ENCODE measurements around the gene ALPG. TPM values are rescaled to one million over a fixed set of nuclear protein-coding genes. Genes with fewer than 3 reads are reported as not detected.

The ALPG gene
- total RNA-seq, 4 donors from 2014 or later = not detected

DNA sequence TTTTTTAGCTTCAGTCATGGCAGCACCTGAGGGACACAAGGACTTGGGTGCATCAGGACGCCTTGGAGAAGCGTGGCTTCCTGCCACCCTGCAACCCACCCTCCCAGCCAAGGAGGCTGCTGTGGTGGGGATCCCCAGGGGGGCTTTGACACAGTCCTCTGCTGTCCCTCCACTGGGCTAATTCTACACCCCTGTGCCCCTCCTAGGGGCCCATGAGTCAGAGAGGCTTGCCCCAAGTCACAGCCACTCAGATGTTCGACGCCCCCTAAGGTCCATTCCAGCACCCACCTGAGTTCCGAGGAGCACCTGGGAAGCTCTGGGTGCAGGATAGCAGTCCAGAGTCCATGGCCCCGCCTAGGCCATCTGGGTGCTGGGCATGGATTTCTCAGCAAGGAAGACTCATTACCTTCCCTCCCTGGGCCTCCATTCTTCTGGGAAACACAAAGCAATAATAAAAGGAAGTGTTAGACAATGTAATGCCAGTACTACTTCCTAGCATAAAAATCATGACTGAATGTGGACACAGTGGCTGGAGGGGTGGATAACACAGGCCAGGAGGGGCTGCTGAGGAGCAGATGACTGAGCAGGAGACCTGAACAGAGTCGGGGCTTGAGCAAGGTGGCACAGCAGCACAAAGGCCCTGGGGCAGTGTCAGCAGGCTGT lies 3.7 kb downstream of the ALPG start:
- no peak for TF ChIP-seq POLR2A (IDR thresholded peaks at IDR 0.05)
- Histone ChIP-seq H3K4me3 (no peak overlapping the region), H3K27ac (no peak overlapping the region), H3K9me3 (no peaks in the 10 kb centered on the region), H3K27me3 (peaks cover 0 to 5% (median 0%) of the 10 kb centered on the region in 3 donors), H3K36me3 (no peaks in the 10 kb centered on the region), H3K4me1 (no peaks in the 10 kb centered on the region)
- intact Hi-C loops (cut with DNase I; ENCODE audit: low total_unique reads) = no loop called here
- no peak for ATAC-seq
- in situ Hi-C loops (cut with MboI; ENCODE audit: low sequenced_read_pairs in 4 of 4) = no loop called here
- no peak for DNase-seq

- Histone ChIP-seq H3K27me3 (peaks cover 5 to 9% (median 6%) of the 10 kb centered on the region in 3 donors), H3K36me3 (no peaks in the 10 kb centered on the region), H3K4me3 (no peak overlapping the region), H3K4me1 (no peaks in the 10 kb centered on the region), H3K9me3 (no peaks in the 10 kb centered on the region), H3K27ac (no peak overlapping the region)
- intact Hi-C loops (cut with DNase I; ENCODE audit: low total_unique reads) (no loop called here), in situ Hi-C loops (cut with MboI; ENCODE audit: low sequenced_read_pairs in 4 of 4) (no loop called here)
- ATAC-seq (no peak), DNase-seq (no peak)
- TF ChIP-seq POLR2A (IDR thresholded peaks at IDR 0.05) = no peak
- TF ChIP-seq, protein P1, sequence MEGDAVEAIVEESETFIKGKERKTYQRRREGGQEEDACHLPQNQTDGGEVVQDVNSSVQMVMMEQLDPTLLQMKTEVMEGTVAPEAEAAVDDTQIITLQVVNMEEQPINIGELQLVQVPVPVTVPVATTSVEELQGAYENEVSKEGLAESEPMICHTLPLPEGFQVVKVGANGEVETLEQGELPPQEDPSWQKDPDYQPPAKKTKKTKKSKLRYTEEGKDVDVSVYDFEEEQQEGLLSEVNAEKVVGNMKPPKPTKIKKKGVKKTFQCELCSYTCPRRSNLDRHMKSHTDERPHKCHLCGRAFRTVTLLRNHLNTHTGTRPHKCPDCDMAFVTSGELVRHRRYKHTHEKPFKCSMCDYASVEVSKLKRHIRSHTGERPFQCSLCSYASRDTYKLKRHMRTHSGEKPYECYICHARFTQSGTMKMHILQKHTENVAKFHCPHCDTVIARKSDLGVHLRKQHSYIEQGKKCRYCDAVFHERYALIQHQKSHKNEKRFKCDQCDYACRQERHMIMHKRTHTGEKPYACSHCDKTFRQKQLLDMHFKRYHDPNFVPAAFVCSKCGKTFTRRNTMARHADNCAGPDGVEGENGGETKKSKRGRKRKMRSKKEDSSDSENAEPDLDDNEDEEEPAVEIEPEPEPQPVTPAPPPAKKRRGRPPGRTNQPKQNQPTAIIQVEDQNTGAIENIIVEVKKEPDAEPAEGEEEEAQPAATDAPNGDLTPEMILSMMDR (IDR thresholded peaks at IDR 0.05 in 4 of 5, conservative IDR thresholded peaks at IDR 0.05 in 1 of 5) = no peak
Measured at GRCh38 chr2:232411901-232412629, 5.4 kb downstream of the ALPG start.

DNA sequence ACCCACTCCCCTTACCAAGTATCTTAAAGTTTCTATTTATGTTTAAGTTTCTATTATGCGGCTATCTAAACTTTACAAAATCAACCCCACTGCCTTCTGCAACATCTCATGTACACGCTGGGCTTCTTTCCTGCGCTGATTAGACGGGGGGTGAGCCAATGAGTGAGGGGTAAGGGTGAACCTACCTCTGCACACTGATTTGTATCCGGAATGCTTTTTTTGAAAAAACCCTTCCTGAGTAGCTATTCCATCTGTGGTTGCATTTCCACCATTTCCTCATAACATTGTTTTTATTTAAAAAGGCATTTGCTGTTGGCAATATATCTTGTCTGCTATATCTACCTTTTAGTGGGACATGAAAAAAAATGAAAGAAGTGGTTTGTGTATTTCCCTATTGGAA lies 6.3 kb downstream of the ALPG start:
- DNase-seq (no peak), ATAC-seq (no peak)
- Histone ChIP-seq H3K4me3 (no peak overlapping the region), H3K27me3 (peaks cover 7 to 15% (median 10%) of the 10 kb centered on the region in 3 donors), H3K27ac (no peak overlapping the region), H3K36me3 (no peaks in the 10 kb centered on the region), H3K9me3 (no peaks in the 10 kb centered on the region), H3K4me1 (no peaks in the 10 kb centered on the region)
- in situ Hi-C loops (cut with MboI; ENCODE audit: low sequenced_read_pairs in 4 of 4) = no loop called here
- intact Hi-C loops (cut with DNase I; ENCODE audit: low total_unique reads) = no loop called here
- no peak for TF ChIP-seq POLR2A (IDR thresholded peaks at IDR 0.05)
- TF ChIP-seq, protein P1 (IDR thresholded peaks at IDR 0.05 in 4 of 5, conservative IDR thresholded peaks at IDR 0.05 in 1 of 5) = no peak

DNA sequence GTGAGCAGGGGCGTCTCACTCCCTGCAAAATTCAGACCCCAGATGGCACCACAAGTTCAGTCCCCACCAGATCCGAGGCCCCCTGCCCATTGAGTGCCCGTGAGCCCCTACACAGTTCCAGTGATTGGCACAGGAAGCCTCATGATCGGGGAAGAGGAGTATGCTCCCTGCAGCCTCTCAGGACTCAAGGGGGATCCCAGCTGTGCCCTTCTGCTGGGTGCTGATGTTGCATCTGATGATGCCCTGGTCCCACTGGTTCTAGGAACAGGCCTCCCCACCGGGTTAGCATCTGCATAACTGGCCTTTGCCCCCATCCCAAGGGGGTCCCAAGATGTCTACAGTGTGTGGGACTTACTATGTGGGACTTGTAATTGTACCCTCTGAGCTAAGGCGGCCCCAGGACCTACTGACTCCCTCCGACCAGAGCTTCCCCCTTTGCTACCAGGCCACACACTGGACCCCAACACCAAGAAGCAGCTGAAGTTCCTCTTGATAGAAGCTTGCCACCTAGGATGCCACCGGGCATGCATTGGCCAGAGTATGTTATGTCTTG lies 8.6 kb downstream of the ALPG start:
- intact Hi-C loops (cut with DNase I; ENCODE audit: low total_unique reads) = no loop called here
- in situ Hi-C loops (cut with MboI; ENCODE audit: low sequenced_read_pairs in 4 of 4) = no loop called here
- peaks cover 27 to 37% (median 29%) of the 10 kb centered on the region in 3 donors for H3K27me3 ChIP-seq
- H3K4me1 ChIP-seq = peaks cover 0 to 9% of the 10 kb centered on the region in 2 donors
- ATAC-seq (no peak), DNase-seq (no peak)
- no peaks in the 10 kb centered on the region for H3K9me3 ChIP-seq
- no peaks in the 10 kb centered on the region for H3K36me3 ChIP-seq
- H3K27ac ChIP-seq = no peak overlapping the region
- TF ChIP-seq, protein P1 (IDR thresholded peaks at IDR 0.05 in 4 of 5, conservative IDR thresholded peaks at IDR 0.05 in 1 of 5) = no peak
- no peak for TF ChIP-seq POLR2A (IDR thresholded peaks at IDR 0.05)
- H3K4me3 ChIP-seq = no peak overlapping the region
